GM06990 (cell line): ENCODE measurements around the gene IL1RAP.

Experiments
- DNase-seq: peaks from one replicate; pipeline ENCODE4 v3.0.0-alpha.2; 2011; ENCODE audit not compliant: insufficient read length; ENCODE audit errors: extremely low read depth
- H3K27me3 ChIP-seq: replicated peaks from 2 replicates; pipeline ENCODE4 v1.6.0; 2011; ENCODE audit warnings: low read length; ENCODE audit not compliant: control insufficient read depth, insufficient read depth
- H3K36me3 ChIP-seq: 2 replicates; pipeline ENCODE4 v1.5.1; 2011; ENCODE audit warnings: low read length; ENCODE audit not compliant: control insufficient read depth, insufficient read depth
- H3K4me3 ChIP-seq: replicated peaks from 2 replicates; pipeline ENCODE4 v1.5.1; 2011; ENCODE audit warnings: low read depth, mild to moderate bottlenecking, control low read depth, low read length
- CTCF ChIP-seq: IDR thresholded peaks from 2 replicates; pipeline ENCODE4 v1.5.1; 2011; ENCODE audit warnings: low read length, control low read depth, mild to moderate bottlenecking, inconsistent platforms; ENCODE audit not compliant: insufficient read depth, poor library complexity, severe bottlenecking

The IL1RAP gene

GRCh38 chr3:190538288-190538687, 24.4 kb downstream of the IL1RAP start:
- H3K36me3 ChIP-seq, result no peaks in the 10 kb centered on the region
- no peak for TF ChIP-seq CTCF
- no peak for DNase-seq
- no peaks in the 10 kb centered on the region for H3K27me3 ChIP-seq
- no peak overlapping the region for H3K4me3 ChIP-seq

GRCh38 chr3:190539526-190539925, 25.6 kb downstream of the IL1RAP start:
- no peak overlapping the region for H3K4me3 ChIP-seq
- no peak for DNase-seq
- no peak for TF ChIP-seq CTCF
- no peaks in the 10 kb centered on the region for H3K27me3 ChIP-seq
- H3K36me3 ChIP-seq, result no peaks in the 10 kb centered on the region

- H3K27me3 ChIP-seq, result no peaks in the 10 kb centered on the region
- no peak overlapping the region for H3K4me3 ChIP-seq
- DNase-seq, result no peak
- H3K36me3 ChIP-seq, result no peaks in the 10 kb centered on the region
- TF ChIP-seq CTCF, result no peak
Observed at GRCh38 chr3:190541008-190541407, 27.1 kb downstream of the IL1RAP start.

- TF ChIP-seq CTCF, result no peak
Observed at GRCh38 chr3:190541560-190541959, 27.7 kb downstream of the IL1RAP start.

GRCh38 chr3:190542846-190543245, 29.0 kb downstream of the IL1RAP start:
- TF ChIP-seq CTCF, result no peak
- Histone ChIP-seq H3K4me3 (no peak overlapping the region), H3K36me3 (no peaks in the 10 kb centered on the region), H3K27me3 (no peaks in the 10 kb centered on the region)
- no peak for DNase-seq

More at GRCh38 chr3:190541560-190541959, 27.7 kb downstream of the IL1RAP start:
- Histone ChIP-seq H3K27me3 (no peaks in the 10 kb centered on the region), H3K36me3 (no peaks in the 10 kb centered on the region), H3K4me3 (no peak overlapping the region)
- DNase-seq, result no peak

GRCh38 chr3:190543671-190544070, 29.8 kb downstream of the IL1RAP start:
- Histone ChIP-seq H3K36me3 (no peaks in the 10 kb centered on the region), H3K27me3 (no peaks in the 10 kb centered on the region), H3K4me3 (no peak overlapping the region)
- DNase-seq, result no peak
- no peak for TF ChIP-seq CTCF
